NT2/D1 (cell line): ENCODE data around the gene ABHD5.

ENCODE experiments used
- SUZ12 ChIP-seq: IDR thresholded peaks from 2 replicates; pipeline ENCODE4 v1.6.1; 2011; ENCODE audit not compliant: insufficient read length, insufficient read depth; ENCODE audit errors: extremely low read depth
- YY1 ChIP-seq: IDR thresholded peaks from 2 replicates; pipeline ENCODE4 v1.6.1; 2011; ENCODE audit not compliant: insufficient read length, insufficient read depth
- ZNF274 ChIP-seq: IDR thresholded peaks from 2 replicates; pipeline ENCODE4 v1.6.1; 2011; ENCODE audit warnings: mild to moderate bottlenecking, low read depth, low read length

DNA sequence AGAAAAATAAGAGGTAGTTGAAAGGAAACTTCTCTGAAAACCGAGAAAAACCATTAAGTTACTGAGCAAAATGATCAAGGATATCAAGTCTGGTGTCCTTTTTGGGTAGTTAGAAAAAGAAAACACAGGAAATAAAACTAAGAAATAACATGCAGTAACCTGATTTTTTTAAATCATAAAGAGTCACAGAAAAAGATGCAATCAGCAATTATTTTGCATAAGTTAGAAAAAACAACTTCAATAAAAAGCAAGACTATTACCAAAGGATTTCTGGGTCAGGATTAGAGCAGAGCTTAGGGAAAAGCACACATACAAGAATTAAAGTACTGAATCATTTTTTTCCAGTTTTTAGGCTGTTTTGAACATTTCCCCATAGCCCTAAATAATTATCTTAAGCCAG is 40.4 kb upstream of the ABHD5 start:
- TF ChIP-seq ZNF274 (no peak), SUZ12 (no peak), YY1 (no peak)
